SW480 (cell line): ENCODE measurements around the gene NLK.
"Not testable (repeated sequence)": the region's sequence is repeated elsewhere in the genome, so short reads cannot be mapped to it uniquely, and the experiment has no call there.

Source experiments
- DNase-seq: peaks from one replicate; pipeline ENCODE4 v3.0.0-alpha.2; 2016; ENCODE audit warnings: low spot score

The NLK gene

GRCh38 chr17:28155405-28155804 is 112.9 kb downstream of the NLK start:
- not testable (repeated sequence) for DNase-seq

- DNase-seq = no peak
Observed at GRCh38 chr17:28159004-28159403, 116.5 kb downstream of the NLK start.

- no peak for DNase-seq
Observed at GRCh38 chr17:28159924-28160323, 117.4 kb downstream of the NLK start.

GRCh38 chr17:28160610-28161009 is 118.1 kb downstream of the NLK start:
- DNase-seq = no peak

- no peak for DNase-seq
Observed at GRCh38 chr17:28161311-28161710, 118.8 kb downstream of the NLK start.

- no peak for DNase-seq
Observed at GRCh38 chr17:28166478-28166877, 124.0 kb downstream of the NLK start.

- no peak for DNase-seq
Observed at GRCh38 chr17:28169621-28170349, 127.3 kb downstream of the NLK start.

- DNase-seq = no peak
Observed at GRCh38 chr17:28170771-28171170, 128.3 kb downstream of the NLK start.

GRCh38 chr17:28173031-28173561 is 130.6 kb downstream of the NLK start:
- no peak for DNase-seq

GRCh38 chr17:28173801-28174200 is 131.3 kb downstream of the NLK start:
- no peak for DNase-seq

GRCh38 chr17:28174352-28175046 is 132.0 kb downstream of the NLK start:
- DNase-seq = peak; percentile 23

GRCh38 chr17:28177351-28177750 is 134.9 kb downstream of the NLK start:
- DNase-seq = no peak

GRCh38 chr17:28178800-28179199 is 136.3 kb downstream of the NLK start:
- no peak for DNase-seq

- DNase-seq = no peak
Observed at GRCh38 chr17:28180449-28180848, 138.0 kb downstream of the NLK start.

GRCh38 chr17:28181568-28181967 is 139.1 kb downstream of the NLK start:
- no peak for DNase-seq

- no peak for DNase-seq
Observed at GRCh38 chr17:28182559-28182958, 140.1 kb downstream of the NLK start.

GRCh38 chr17:28185658-28186057 is 143.2 kb downstream of the NLK start:
- no peak for DNase-seq

GRCh38 chr17:28186472-28186871 is 144.0 kb downstream of the NLK start:
- DNase-seq = not testable (repeated sequence)

GRCh38 chr17:28187931-28188330 is 145.5 kb downstream of the NLK start:
- no peak for DNase-seq

- no peak for DNase-seq
Observed at GRCh38 chr17:28188841-28189263, 146.4 kb downstream of the NLK start.

- DNase-seq = no peak
Observed at GRCh38 chr17:28189667-28190066, 147.2 kb downstream of the NLK start.

GRCh38 chr17:28191018-28191417 is 148.5 kb downstream of the NLK start:
- no peak for DNase-seq

- DNase-seq = peak; percentile 15
Observed at GRCh38 chr17:28193241-28193640, 150.8 kb downstream of the NLK start.
